ENCODE measurements around the gene PFKL.
A peak's percentile ranks its signal among the peaks of the same experiment; 100 is the strongest.

The PFKL gene

GRCh38 chr21:44303490-44303981 lies 3.7 kb downstream of the PFKL start:
- H3K27ac ChIP-seq, result peak overlapping the region; percentile 85
- CTCF ChIA-PET, result interaction anchor here (0.6 kb wide), 1 partner anchor 19 kb away, joined by 4 read pairs; no protein-coding TSS in a partner anchor
- POLR2A ChIA-PET (ENCODE audit: low non-redundant PET), result no interaction called here
- no peak for DNase-seq (ENCODE audit: low spot score)
- no peak for TF ChIP-seq CTCF (conservative IDR thresholded peaks at IDR 0.05; ENCODE audit: low read depth)

- no peak for DNase-seq (ENCODE audit: low spot score)
- H3K27ac ChIP-seq, result peak overlapping the region; percentile 85
- no peak for TF ChIP-seq CTCF (conservative IDR thresholded peaks at IDR 0.05; ENCODE audit: low read depth)
- POLR2A ChIA-PET (ENCODE audit: low non-redundant PET), result no interaction called here
- CTCF ChIA-PET, result interaction anchor here (0.6 kb wide), 2 partner anchors 260 to 624 kb away, joined by 3 to 4 read pairs; no protein-coding TSS in a partner anchor
These were observed 4.3 kb downstream of the PFKL start for GRCh38 chr21:44304011-44304616.

- DNase-seq (ENCODE audit: low spot score), result peak; percentile 48
- POLR2A ChIA-PET (ENCODE audit: low non-redundant PET), result no interaction called here
- TF ChIP-seq CTCF (conservative IDR thresholded peaks at IDR 0.05; ENCODE audit: low read depth), result peak; percentile 61
- H3K27ac ChIP-seq, result no peak overlapping the region; the same call in 1 of the 2 replicates
- CTCF ChIA-PET, result interaction anchor here (0.6 kb wide), 1 partner anchor 261 kb away, joined by 3 read pairs; no protein-coding TSS in a partner anchor
These were observed 5.0 kb downstream of the PFKL start for GRCh38 chr21:44304877-44305293.

- no peak for TF ChIP-seq CTCF (conservative IDR thresholded peaks at IDR 0.05; ENCODE audit: low read depth)
- CTCF ChIA-PET, result no interaction called here
- POLR2A ChIA-PET (ENCODE audit: low non-redundant PET), result no interaction called here
- no peak for DNase-seq (ENCODE audit: low spot score)
- no peak overlapping the region for H3K27ac ChIP-seq
These were observed 5.8 kb downstream of the PFKL start for GRCh38 chr21:44305691-44306090.

- ChIA-PET POLR2A (ENCODE audit: low non-redundant PET) (no interaction called here), CTCF (no interaction called here)
- no peak for TF ChIP-seq CTCF (conservative IDR thresholded peaks at IDR 0.05; ENCODE audit: low read depth)
- DNase-seq (ENCODE audit: low spot score), result no peak
- no peak overlapping the region for H3K27ac ChIP-seq
These were observed 7.3 kb downstream of the PFKL start for GRCh38 chr21:44306936-44307704.

GRCh38 chr21:44310628-44311507 lies 11.0 kb downstream of the PFKL start:
- TF ChIP-seq CTCF (conservative IDR thresholded peaks at IDR 0.05; ENCODE audit: low read depth), result no peak
- ChIA-PET CTCF (interaction anchor here (0.6 kb wide), 1 partner anchor 92 kb away, joined by 6 read pairs; no protein-coding TSS in a partner anchor), POLR2A (ENCODE audit: low non-redundant PET) (no interaction called here)
- DNase-seq (ENCODE audit: low spot score), result no peak
- no peak overlapping the region for H3K27ac ChIP-seq

Measured in RWPE1 (cell line).